Spinal cord (tissue), 10 donors: ENCODE data around the gene OVCA2. TPM values are rescaled to one million over a fixed set of nuclear protein-coding genes. Genes with fewer than 3 reads are reported as not detected.

ENCODE experiments used
- DNase-seq, 6 donors: peaks; one replicate each; pipeline versions ENCODE4 v3.0.0 to v3.0.0-alpha.2; 2013 to 2015; ENCODE audit warnings: low spot score in 6 of 6, low read depth in 4 of 6
- H3K27ac ChIP-seq: one replicate; pipeline ENCODE4 v1.5.1; 2013; ENCODE audit warnings: low read depth, low read length, control low read depth
- H3K27me3 ChIP-seq: one replicate; pipeline ENCODE4 v1.6.1; 2013; ENCODE audit warnings: low read length; ENCODE audit not compliant: control insufficient read depth, insufficient read depth
- H3K36me3 ChIP-seq: one replicate; pipeline ENCODE4 v1.6.1; 2013; ENCODE audit warnings: low read length; ENCODE audit not compliant: control insufficient read depth, insufficient read depth
- H3K4me1 ChIP-seq: one replicate; pipeline ENCODE4 v1.6.1; 2013; ENCODE audit warnings: low read length; ENCODE audit not compliant: control insufficient read depth, insufficient read depth
- H3K4me3 ChIP-seq: one replicate; pipeline ENCODE4 v1.5.1; 2013; ENCODE audit warnings: low read depth, low read length, control low read depth
- H3K9me3 ChIP-seq: one replicate; pipeline ENCODE4 v1.6.1; 2013; ENCODE audit warnings: low read length; ENCODE audit not compliant: control insufficient read depth, insufficient read depth
- WGBS: methylation state at CpG from one replicate; pipeline ENCODE4 v1.1.5; 2013; ENCODE audit warnings: missing lambda C conversion rate; ENCODE audit not compliant: insufficient coverage; 5-methylcytosine and 5-hydroxymethylcytosine counted together
- polyA plus RNA-seq, 2 donors: library from polyadenylated mRNA; unstranded; fragments of 120-200 nt; gene quantifications; one replicate each; pipeline ENCODE4 v1.2.1, GENCODE V29; 2013; ENCODE audit not compliant: insufficient read length in 2 of 2
- total RNA-seq, 2 donors: library from RNA; depleted of rRNA in 1 of 2; stranded (reverse); fragments of 120-200 nt in 1 of 2; fragments of >200 nt in 1 of 2; gene quantifications; one replicate each; pipeline versions ENCODE4 v1.2.3 to v1.2.4, GENCODE V29; 2013 to 2014
- donor health status: healthy.

Gene OVCA2
- total and polyA plus RNA-seq, 4 donors = 14.7 to 36.4 (median 15.8) TPM

DNA sequence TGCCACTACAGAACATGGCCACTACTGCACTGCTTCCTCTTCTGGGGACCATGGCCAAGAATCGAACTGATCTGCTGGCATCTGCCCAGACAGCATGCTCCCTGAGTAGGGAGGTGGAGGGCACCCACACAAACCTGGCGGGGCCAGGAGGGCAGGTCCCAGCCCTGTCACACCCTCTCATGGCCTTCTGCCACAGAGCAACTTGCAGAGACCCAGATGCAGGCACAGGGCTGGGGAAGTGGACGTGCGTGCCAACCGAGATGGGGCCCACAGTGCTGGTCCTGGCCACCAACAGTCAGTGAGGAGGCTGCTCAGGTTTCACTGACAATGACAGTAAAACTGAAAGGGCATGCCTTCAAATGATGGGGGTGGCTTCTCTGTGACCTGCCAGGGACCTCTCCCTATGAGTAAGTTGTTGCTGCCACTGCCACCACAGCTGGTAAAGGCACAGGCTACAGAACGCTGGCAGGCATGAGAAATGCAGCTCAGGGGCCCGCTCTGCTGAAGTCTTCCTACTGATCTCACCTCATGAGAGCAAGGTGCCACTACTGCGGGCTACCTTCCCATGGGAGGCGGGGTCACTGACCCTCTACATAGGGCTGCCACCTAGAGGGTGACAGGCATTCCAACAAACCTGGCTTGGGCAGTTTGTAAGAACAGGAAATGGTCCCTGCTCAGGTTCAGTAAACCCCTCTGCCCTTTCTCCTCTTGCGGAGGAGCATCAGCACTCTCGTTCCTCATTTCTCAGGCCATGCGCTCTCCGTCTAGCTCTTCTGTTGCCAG is 28.6 kb downstream of the OVCA2 start:
- Histone ChIP-seq H3K27me3 (no peaks in the 10 kb centered on the region), H3K36me3 (peaks cover 65% of the 10 kb centered on the region), H3K27ac (peak overlapping the region; percentile 65), H3K9me3 (no peaks in the 10 kb centered on the region), H3K4me1 (peaks cover 62% of the 10 kb centered on the region), H3K4me3 (no peak overlapping the region)
- DNase-seq = no peak
- 73% methylated on average over 13 of the region's 13 CpGs for WGBS

DNA sequence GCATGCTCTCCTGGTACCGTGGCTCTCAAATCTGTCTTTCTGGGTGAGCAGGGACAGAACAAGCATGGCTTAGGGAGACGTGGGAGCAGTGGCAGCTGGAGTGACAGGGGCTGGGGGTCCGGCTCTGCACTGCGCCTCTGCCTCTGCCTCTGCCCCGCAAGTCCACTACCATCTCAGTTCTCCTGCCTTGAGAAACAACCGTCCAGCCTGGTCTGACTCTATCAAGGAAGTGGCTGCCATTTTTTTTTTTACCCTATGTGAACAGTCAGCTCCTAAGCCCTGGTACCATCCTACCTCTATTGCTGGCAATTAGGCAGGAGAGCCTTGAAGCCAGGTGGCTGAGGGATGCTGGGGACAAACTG is 29.2 kb downstream of the OVCA2 start:
- Histone ChIP-seq H3K27ac (peak overlapping the region; percentile 65), H3K27me3 (no peaks in the 10 kb centered on the region), H3K36me3 (peaks cover 63% of the 10 kb centered on the region), H3K4me1 (peaks cover 62% of the 10 kb centered on the region), H3K4me3 (no peak overlapping the region), H3K9me3 (no peaks in the 10 kb centered on the region)
- WGBS = 93% methylated on average over 6 of the region's 6 CpGs
- no peak for DNase-seq

GRCh38 chr17:2071455-2072281 is 29.8 kb downstream of the OVCA2 start:
- H3K27me3 ChIP-seq = no peaks in the 10 kb centered on the region
- 85% methylated on average over 26 of the region's 31 CpGs for WGBS
- DNase-seq = peak in 1 of 6 donors; percentile 49
- peaks cover 63% of the 10 kb centered on the region for H3K36me3 ChIP-seq
- H3K4me1 ChIP-seq = peaks cover 62% of the 10 kb centered on the region
- H3K27ac ChIP-seq = peak overlapping the region; percentile 65
- no peak overlapping the region for H3K4me3 ChIP-seq
- no peaks in the 10 kb centered on the region for H3K9me3 ChIP-seq

- H3K9me3 ChIP-seq = no peaks in the 10 kb centered on the region
- no peaks in the 10 kb centered on the region for H3K27me3 ChIP-seq
- WGBS = 61% methylated on average over 8 of the region's 10 CpGs
- no peak for DNase-seq
- peak overlapping the region; percentile 72 for H3K27ac ChIP-seq
- no peak overlapping the region for H3K4me3 ChIP-seq
- H3K36me3 ChIP-seq = peaks cover 56% of the 10 kb centered on the region
- peaks cover 45% of the 10 kb centered on the region for H3K4me1 ChIP-seq
Measured at GRCh38 chr17:2074919-2075318, 33.1 kb downstream of the OVCA2 start.

DNA sequence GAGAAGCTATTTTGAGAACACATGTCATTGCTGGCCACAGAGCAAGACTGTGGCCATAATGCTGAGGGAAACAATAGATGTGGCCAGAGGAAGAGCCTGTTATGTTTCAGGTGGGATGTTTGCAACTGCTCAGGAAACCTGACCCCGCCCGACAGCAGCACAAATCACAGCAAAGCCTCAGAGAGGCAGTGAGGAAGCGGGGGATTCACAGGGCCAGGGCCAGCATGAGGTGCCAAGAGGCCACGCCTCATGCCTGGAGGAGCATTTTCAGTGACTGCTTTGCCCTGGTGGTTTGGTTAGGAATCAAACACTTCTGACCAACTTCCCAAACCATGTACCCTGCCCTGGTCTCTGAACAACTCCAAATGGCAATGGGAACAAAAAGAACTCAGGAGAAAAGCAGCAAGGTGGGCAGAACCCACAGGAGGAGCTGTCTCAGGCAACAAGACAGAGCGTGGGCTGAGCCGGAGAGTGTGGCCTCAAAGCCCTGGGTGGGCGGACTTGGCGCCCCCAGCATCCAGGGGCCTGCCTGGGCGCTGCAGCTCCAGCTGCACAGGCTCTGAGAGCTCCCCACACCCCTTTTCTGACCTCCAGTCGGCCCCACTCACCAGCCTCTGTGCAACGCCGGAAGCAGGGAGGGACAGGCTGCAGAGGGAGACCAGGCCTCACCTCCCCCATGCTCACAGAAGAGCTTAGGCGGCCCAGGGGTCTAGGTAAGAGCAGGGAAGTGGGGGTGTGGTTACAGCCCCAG is 33.7 kb downstream of the OVCA2 start:
- Histone ChIP-seq H3K4me1 (peaks cover 39% of the 10 kb centered on the region), H3K27me3 (no peaks in the 10 kb centered on the region), H3K4me3 (no peak overlapping the region), H3K27ac (peak overlapping the region; percentile 72), H3K36me3 (peaks cover 54% of the 10 kb centered on the region), H3K9me3 (no peaks in the 10 kb centered on the region)
- peak in 1 of 6 donors; percentile 47 for DNase-seq
- 83% methylated on average over 7 of the region's 13 CpGs for WGBS

DNA sequence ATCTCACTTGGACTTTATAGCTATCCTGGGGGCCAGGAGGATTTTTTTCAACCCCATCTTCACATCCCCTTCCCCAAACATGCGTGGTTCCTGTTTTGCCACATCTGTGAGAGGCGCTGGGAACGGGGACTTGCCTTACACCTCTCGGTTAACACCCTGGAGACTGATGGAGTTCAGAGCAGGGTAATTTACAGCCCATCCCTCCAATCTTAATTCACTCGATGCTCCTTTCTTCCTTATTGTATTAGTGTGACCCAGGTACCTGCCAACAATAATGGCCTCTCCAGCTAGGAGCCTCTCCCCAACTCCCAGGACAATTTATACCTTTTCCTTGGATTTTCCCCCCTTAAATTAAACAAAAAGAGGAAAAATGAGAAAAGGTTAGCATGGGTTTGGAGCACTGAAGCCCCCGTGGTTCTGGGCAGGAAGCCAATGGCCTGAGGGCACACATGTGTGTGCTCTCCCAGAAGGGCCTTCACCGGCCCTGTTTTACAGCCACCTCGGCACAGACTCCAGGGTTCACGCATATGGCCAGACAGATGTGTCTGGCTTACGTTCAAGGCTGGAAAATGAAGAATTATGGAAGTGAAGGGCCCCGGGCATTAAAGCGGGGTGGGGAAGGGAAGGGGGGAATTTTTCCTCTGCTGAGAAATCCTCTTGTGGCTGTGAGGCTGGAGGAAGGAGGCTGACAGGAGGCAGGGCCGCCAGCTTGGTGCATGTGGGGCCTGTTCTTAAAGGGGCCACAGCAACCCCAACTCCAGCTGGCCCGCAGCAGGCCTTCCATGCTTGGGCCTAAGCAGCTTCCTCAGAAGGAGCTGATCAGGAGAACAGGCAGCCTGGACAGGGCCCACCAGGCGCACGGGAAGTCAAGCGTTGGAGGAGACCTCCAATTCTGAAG is 34.5 kb downstream of the OVCA2 start:
- peaks cover 54% of the 10 kb centered on the region for H3K36me3 ChIP-seq

DNA sequence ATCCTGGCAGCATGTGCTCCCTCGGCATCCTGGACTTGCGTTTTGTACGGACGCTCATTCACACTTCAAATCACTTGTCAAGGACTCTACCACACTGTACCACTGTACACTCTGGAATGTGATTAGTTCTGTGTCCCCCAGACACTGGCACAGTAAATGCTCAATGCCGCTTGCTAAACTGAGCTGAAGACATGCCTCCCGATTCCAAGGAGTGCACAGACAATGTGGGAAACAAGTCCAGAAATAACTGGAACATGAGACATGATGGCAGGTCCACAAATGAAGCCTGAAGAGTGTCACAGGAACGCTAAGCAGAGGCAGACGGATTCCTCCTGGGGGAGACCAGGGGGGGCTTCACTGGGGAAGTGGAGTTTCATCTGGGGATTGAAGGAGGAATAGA is 35.2 kb downstream of the OVCA2 start:
- peaks cover 53% of the 10 kb centered on the region for H3K36me3 ChIP-seq

More for the DNA sequence above, 34.5 kb downstream of the OVCA2 start:
- H3K27me3 ChIP-seq = no peaks in the 10 kb centered on the region
- 54% methylated on average over 13 of the region's 17 CpGs for WGBS
- no peaks in the 10 kb centered on the region for H3K9me3 ChIP-seq
- H3K4me1 ChIP-seq = peaks cover 31% of the 10 kb centered on the region
- peak in 2 of 6 donors; percentile 47 to 80 for DNase-seq
- no peak overlapping the region for H3K4me3 ChIP-seq
- H3K27ac ChIP-seq = peak overlapping the region; percentile 72

GRCh38 chr17:2081564-2081963 is 39.7 kb downstream of the OVCA2 start:
- no peak overlapping the region for H3K27ac ChIP-seq
- H3K4me1 ChIP-seq = peaks cover 38% of the 10 kb centered on the region
- 86% methylated on average over 7 of the region's 9 CpGs for WGBS
- DNase-seq = no peak
- no peak overlapping the region for H3K4me3 ChIP-seq
- H3K9me3 ChIP-seq = no peaks in the 10 kb centered on the region
- peaks cover 56% of the 10 kb centered on the region for H3K36me3 ChIP-seq
- no peaks in the 10 kb centered on the region for H3K27me3 ChIP-seq

More for the DNA sequence above, 35.2 kb downstream of the OVCA2 start:
- Histone ChIP-seq H3K27ac (peak overlapping the region; percentile 72), H3K4me3 (no peak overlapping the region), H3K4me1 (peaks cover 26% of the 10 kb centered on the region), H3K27me3 (no peaks in the 10 kb centered on the region), H3K9me3 (no peaks in the 10 kb centered on the region)
- DNase-seq = peak in 1 of 6 donors; percentile 8
- WGBS = 76% methylated on average over 8 of the region's 8 CpGs
